GM12878 (cell line): ENCODE data around the gene ALOX12B. TPM values are rescaled to one million over a fixed set of nuclear protein-coding genes. Genes with fewer than 3 reads are reported as not detected.

Experiments
- CHD1 ChIP-seq: IDR thresholded peaks from 2 replicates; pipeline ENCODE4 v1.6.1; 2012; ENCODE audit warnings: low read depth, low read length, improper control_type of control experiment
- EGR1 ChIP-seq, 2 experiments: IDR thresholded peaks; 1 replicate in 1 of 2; 2 replicates in 1 of 2; pipeline ENCODE4 v1.6.1; 2011 to 2012; ENCODE audit warnings: low read depth in 2 of 2, low read length in 2 of 2, borderline replicate concordance in 1 of 2, mild to moderate bottlenecking in 1 of 2, moderate library complexity in 1 of 2
- EP300 ChIP-seq, 2 experiments: fragments of 150-350 bp in 1 of 2; IDR thresholded peaks; 2 replicates each; pipeline ENCODE4 v1.6.1; 2011 to 2012; ENCODE audit warnings: low read depth in 2 of 2, low read length in 2 of 2, borderline replicate concordance in 1 of 2, improper control_type of control experiment in 1 of 2, inconsistent platforms in 1 of 2; ENCODE audit not compliant: control insufficient read depth in 1 of 2
- JUNB ChIP-seq: IDR thresholded peaks from 2 replicates; pipeline ENCODE4 v1.6.1; 2016; ENCODE audit warnings: antibody characterized with exemption, mild to moderate bottlenecking
- JUND ChIP-seq: IDR thresholded peaks from 2 replicates; pipeline ENCODE4 v1.6.1; 2012; ENCODE audit warnings: low read depth, mild to moderate bottlenecking, low read length, improper control_type of control experiment, moderate library complexity
- MTA2 ChIP-seq: fragments of 450-650 bp; IDR thresholded peaks from 2 replicates; pipeline ENCODE4 v1.6.1; 2016; ENCODE audit warnings: low read depth, mild to moderate bottlenecking, moderate library complexity
- MYC ChIP-seq: IDR thresholded peaks from 2 replicates; pipeline ENCODE4 v1.6.1; 2011; ENCODE audit warnings: mild to moderate bottlenecking, low read length, moderate library complexity, inconsistent platforms; ENCODE audit not compliant: insufficient read depth, insufficient replicate concordance, insufficient read length, severe bottlenecking
- NFIC ChIP-seq: IDR thresholded peaks from 2 replicates; pipeline ENCODE4 v1.6.1; 2012; ENCODE audit warnings: low read depth, mild to moderate bottlenecking, inconsistent platforms, low read length, moderate library complexity
- NKRF ChIP-seq: fragments of 450-650 bp; conservative IDR thresholded peaks from 2 replicates; pipeline ENCODE4 v1.6.1; 2017; ENCODE audit warnings: mild to moderate bottlenecking, moderate library complexity
- POLR2AphosphoS2 ChIP-seq: IDR thresholded peaks from 2 replicates; pipeline ENCODE4 v1.6.1; 2011; ENCODE audit warnings: low read depth, mild to moderate bottlenecking, low read length, improper control_type of control experiment, moderate library complexity
- POU2F2 ChIP-seq: IDR thresholded peaks from 3 replicates; pipeline ENCODE4 v1.6.1; 2011; ENCODE audit warnings: low read depth, mild to moderate bottlenecking, low read length, borderline replicate concordance
- SKIL ChIP-seq: fragments of 450-650 bp; IDR thresholded peaks from 2 replicates; pipeline ENCODE4 v1.6.1; 2017; ENCODE audit warnings: mild to moderate bottlenecking, low read depth, inconsistent platforms; ENCODE audit not compliant: poor library complexity, severe bottlenecking
- SPI1 ChIP-seq: IDR thresholded peaks from 2 replicates; pipeline ENCODE4 v1.6.1; 2011; ENCODE audit warnings: low read depth, mild to moderate bottlenecking, low read length, moderate library complexity, borderline replicate concordance; ENCODE audit not compliant: insufficient read depth
- SREBF1 ChIP-seq: IDR thresholded peaks from 2 replicates; pipeline ENCODE4 v1.6.1; 2012; ENCODE audit warnings: mild to moderate bottlenecking, low read length
- SUPT20H ChIP-seq: IDR thresholded peaks from 2 replicates; pipeline ENCODE4 v1.6.1; 2011; ENCODE audit warnings: low read depth, mild to moderate bottlenecking, low read length, moderate library complexity, borderline replicate concordance; ENCODE audit not compliant: control insufficient read depth
- TARDBP ChIP-seq: IDR thresholded peaks from 2 replicates; pipeline ENCODE4 v1.6.1; 2016; ENCODE audit warnings: borderline replicate concordance
- TCF7 ChIP-seq: IDR thresholded peaks from 2 replicates; pipeline ENCODE4 v1.6.1; 2014; ENCODE audit warnings: antibody characterized with exemption, borderline replicate concordance
- USF1 ChIP-seq: IDR thresholded peaks from 2 replicates; pipeline ENCODE4 v1.6.1; 2011; ENCODE audit warnings: borderline replicate concordance, low read depth, mild to moderate bottlenecking, moderate library complexity, mixed read lengths, low read length; ENCODE audit not compliant: insufficient read depth; ENCODE audit errors: extremely low read length
- YY1 ChIP-seq: IDR thresholded peaks from 2 replicates; pipeline ENCODE4 v1.6.1; 2011; ENCODE audit warnings: low read depth, mild to moderate bottlenecking, low read length
- ZBTB33 ChIP-seq: fragments of 450-650 bp; IDR thresholded peaks from 2 replicates; pipeline ENCODE4 v1.6.1; 2017; ENCODE audit warnings: mild to moderate bottlenecking
- ZNF217 ChIP-seq: fragments of 450-650 bp; IDR thresholded peaks from 2 replicates; pipeline ENCODE4 v1.6.1; 2017; ENCODE audit warnings: antibody characterized with exemption, mild to moderate bottlenecking
- polyA plus RNA-seq, 11 experiments: library from polyadenylated mRNA; depleted of rRNA in 4 of 11; unstranded in 6 of 11; stranded (reverse) in 5 of 11; fragments of >200 nt; fragmentation: Nextera tagmentation in 4 of 11; fragmentation: Illumina TruSeq in 1 of 11; extraction: Ambion mirVana in 4 of 11; extraction: Trizol in 1 of 11; gene quantifications; 1 replicate in 1 of 11; 2 replicates in 10 of 11; pipeline versions ENCODE4 v1.2.1 to v1.2.3, GENCODE V29; 2011 to 2016; ENCODE audit warnings: inconsistent platforms in 2 of 11, missing spikeins in 2 of 11, low read depth in 1 of 11
- total RNA-seq, 4 experiments: library from RNA; depleted of rRNA in 3 of 4; stranded (reverse); fragments of >200 nt in 3 of 4; fragmentation: Illumina TruSeq in 1 of 4; extraction: Trizol in 1 of 4; gene quantifications; 2 replicates each; pipeline versions ENCODE4 v1.2.1 to v1.2.3, GENCODE V29; 2013 to 2021

ALOX12B gene
- total and polyA plus RNA-seq, 10 of the 15 experiments (the other 5 are each of a cell fraction or from before 2014, with no cell fraction given): 0.17 to 0.54 TPM; not detected in 8

DNA sequence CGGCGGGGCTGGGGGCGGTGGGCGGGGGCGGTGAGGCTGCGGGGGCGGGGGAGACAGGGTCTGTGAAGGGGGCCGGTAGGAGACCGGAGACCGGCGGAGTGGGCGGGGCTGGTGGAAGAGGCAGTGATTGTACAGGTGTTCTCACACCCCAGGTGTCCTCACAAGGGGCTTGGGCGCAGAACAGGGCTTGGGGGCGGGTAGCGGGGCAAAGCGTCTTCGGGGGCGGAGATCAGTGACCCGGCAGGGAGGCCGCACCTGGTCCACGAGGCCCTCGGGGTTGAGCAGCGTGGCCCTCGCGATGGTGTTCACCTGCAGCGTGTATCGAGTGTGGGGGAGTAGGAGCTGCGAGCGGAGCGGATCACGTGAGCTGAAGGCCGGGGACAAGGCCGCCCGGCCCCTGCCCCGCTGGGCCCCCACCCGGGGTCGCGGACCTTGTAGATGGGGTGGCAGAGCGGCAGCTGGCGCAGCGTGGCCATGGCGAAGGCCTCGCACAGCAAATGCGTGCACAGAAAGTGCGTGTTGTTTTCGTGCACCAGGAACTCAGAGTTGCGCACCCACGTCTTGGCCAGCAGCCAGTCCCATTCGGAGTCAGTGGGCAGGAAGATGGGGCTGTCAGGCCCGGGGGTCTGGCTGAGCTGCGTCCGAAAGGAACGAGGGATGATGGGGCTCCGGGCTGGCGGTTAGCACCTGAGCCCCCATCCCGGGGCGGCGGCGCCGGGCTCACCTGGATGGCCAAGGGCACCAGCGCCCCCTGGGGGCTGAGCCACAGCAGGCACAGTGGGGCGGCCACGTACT, 22.3 kb upstream of the ALOX12B start (continued):
- no peak for TF ChIP-seq EP300 (IDR thresholded peaks at IDR 0.05; ENCODE audit: borderline replicate concordance in 1 of 2, control insufficient read depth in 1 of 2, low read depth in 2 of 2, low read length in 2 of 2)
- TF ChIP-seq MTA2: no peak
- TF ChIP-seq NFIC: no peak
- no peak for TF ChIP-seq JUNB
- no peak for TF ChIP-seq ZBTB33
- TF ChIP-seq ZNF217: no peak
- no peak for TF ChIP-seq POU2F2
- TF ChIP-seq NKRF: no peak
- no peak for TF ChIP-seq SUPT20H
- TF ChIP-seq JUND: no peak
- no peak for TF ChIP-seq POLR2AphosphoS2
- TF ChIP-seq SREBF1: no peak
- TF ChIP-seq EGR1 (IDR thresholded peaks at IDR 0.05; ENCODE audit: borderline replicate concordance in 1 of 2, low read depth in 2 of 2, low read length in 2 of 2): no peak
- peak; percentile 63 for TF ChIP-seq USF1
- peak; percentile 81 for TF ChIP-seq YY1
- no peak for TF ChIP-seq TCF7
- TF ChIP-seq SPI1: no peak
- TF ChIP-seq MYC: no peak
- TF ChIP-seq TARDBP: no peak
- TF ChIP-seq SKIL: no peak
- no peak for TF ChIP-seq CHD1
